Muscle layer of colon (tissue), 2 donors: Measurements from ENCODE around the gene GAB3.

Experiments used
- H3K27ac ChIP-seq: one replicate; pipeline ENCODE4 v1.7.0; 2013; ENCODE audit warnings: low read depth, mild to moderate bottlenecking, low read length, moderate library complexity
- H3K27me3 ChIP-seq, 2 donors: one replicate each; pipeline ENCODE4 v1.7.0; 2013; ENCODE audit warnings: low read length in 2 of 2, mild to moderate bottlenecking in 2 of 2; ENCODE audit not compliant: insufficient read depth in 2 of 2, control insufficient read depth in 1 of 2
- H3K36me3 ChIP-seq: one replicate; pipeline ENCODE4 v1.7.0; 2013; ENCODE audit warnings: mild to moderate bottlenecking, low read length; ENCODE audit not compliant: insufficient read depth
- H3K4me1 ChIP-seq: one replicate; pipeline ENCODE4 v1.7.0; 2013; ENCODE audit warnings: mild to moderate bottlenecking, low read length; ENCODE audit not compliant: insufficient read depth
- H3K4me3 ChIP-seq, 2 donors: one replicate each; pipeline ENCODE4 v1.7.0; 2013; ENCODE audit warnings: low read length in 2 of 2, low read depth in 1 of 2, mild to moderate bottlenecking in 1 of 2, moderate library complexity in 1 of 2
- H3K9ac ChIP-seq: one replicate; pipeline ENCODE4 v1.7.0; 2013; ENCODE audit warnings: low read length
- H3K9me3 ChIP-seq: one replicate; pipeline ENCODE4 v1.7.0; 2013; ENCODE audit warnings: mild to moderate bottlenecking, low read length
- donor health status: abdominal sarcoma.
- donor health status: Adenocarcinoma of cecum.

Gene GAB3

GRCh38 chrX:154750301-154751202, at the start of gene GAB3:
Gene GAB3 (minus strand): TSS chrX:154751077. CDS start chrX:154751025, 52 bp downstream.
- H3K4me1 ChIP-seq: no peaks in the 10 kb centered on the region
- peak within 1 kb of the TSS; percentile 34 to 38 for H3K4me3 ChIP-seq
- H3K9me3 ChIP-seq: no peaks in the 10 kb centered on the region
- H3K27me3 ChIP-seq: no peaks in the 10 kb centered on the region
- no peak within 1 kb of the TSS for H3K27ac ChIP-seq
- no peaks in the 10 kb centered on the region for H3K36me3 ChIP-seq
- no peak within 1 kb of the TSS for H3K9ac ChIP-seq

DNA sequence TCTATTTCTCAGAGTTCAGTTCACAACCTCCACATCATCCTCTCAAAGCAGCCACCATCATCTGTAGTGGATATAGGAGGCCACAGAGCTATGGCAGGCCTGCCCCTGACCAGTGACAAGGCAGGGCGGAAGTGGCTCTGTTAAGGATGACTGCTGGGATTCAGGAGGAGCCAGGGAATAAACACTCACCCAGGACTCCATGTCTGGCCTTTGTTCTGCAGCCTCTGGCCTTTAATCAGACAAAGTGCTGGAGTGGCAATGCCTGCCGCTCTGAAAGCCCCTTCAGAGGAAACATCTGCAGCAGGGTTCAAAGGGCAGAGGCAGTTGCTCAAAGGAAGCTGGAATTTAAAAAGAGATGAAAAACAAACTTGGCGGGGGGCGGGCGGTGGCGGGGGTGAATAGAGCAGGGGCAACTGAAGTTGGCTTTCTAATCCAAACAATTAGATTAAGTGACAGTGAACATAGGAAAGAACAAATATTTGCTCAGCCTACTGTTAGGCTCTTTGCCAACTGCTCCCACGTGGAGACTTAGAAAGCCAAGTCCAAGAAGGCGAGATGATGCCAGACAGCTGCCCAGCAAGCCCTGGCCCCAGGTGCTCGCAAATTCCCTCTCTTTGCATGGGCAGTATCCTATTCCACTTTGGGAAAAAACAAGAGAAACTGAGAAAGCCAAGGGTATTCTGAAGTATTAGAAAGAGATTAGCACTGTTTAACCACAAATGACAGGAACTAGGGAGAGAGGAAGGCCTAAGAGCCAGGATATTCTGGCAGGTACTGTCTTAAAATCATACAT, 48.9 kb upstream of the GAB3 start:
- H3K27ac ChIP-seq: no peak overlapping the region

DNA sequence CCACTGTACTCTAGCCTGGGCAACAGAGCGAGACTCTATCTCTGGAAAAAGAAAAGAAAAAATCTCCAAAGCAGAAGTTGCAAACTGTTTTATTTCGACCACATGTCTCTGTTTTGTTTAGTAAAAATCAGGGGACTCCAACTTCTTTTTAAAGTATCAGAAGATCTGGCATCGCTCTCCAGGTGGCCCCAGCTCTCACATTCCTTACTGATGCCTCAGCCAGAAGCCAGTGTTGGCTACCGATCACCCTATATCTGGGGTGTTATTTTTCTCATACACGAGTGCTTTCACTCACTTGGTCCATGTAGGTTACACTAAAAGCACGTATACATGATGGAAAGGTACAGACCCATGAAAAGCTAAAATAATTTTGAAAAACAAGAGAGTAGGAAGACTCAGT, 46.1 kb upstream of the GAB3 start:
- Histone ChIP-seq H3K4me3 (no peak overlapping the region), H3K4me1 (peaks cover 17% of the 10 kb centered on the region), H3K9ac (no peak overlapping the region), H3K36me3 (no peaks in the 10 kb centered on the region), H3K27me3 (no peaks in the 10 kb centered on the region), H3K27ac (no peak overlapping the region), H3K9me3 (no peaks in the 10 kb centered on the region)

More for the DNA sequence above, 48.9 kb upstream of the GAB3 start:
- no peak overlapping the region for H3K4me3 ChIP-seq
- H3K27me3 ChIP-seq: no peaks in the 10 kb centered on the region
- no peak overlapping the region for H3K9ac ChIP-seq
- peaks cover 25% of the 10 kb centered on the region for H3K4me1 ChIP-seq
- H3K9me3 ChIP-seq: no peaks in the 10 kb centered on the region
- no peaks in the 10 kb centered on the region for H3K36me3 ChIP-seq

DNA sequence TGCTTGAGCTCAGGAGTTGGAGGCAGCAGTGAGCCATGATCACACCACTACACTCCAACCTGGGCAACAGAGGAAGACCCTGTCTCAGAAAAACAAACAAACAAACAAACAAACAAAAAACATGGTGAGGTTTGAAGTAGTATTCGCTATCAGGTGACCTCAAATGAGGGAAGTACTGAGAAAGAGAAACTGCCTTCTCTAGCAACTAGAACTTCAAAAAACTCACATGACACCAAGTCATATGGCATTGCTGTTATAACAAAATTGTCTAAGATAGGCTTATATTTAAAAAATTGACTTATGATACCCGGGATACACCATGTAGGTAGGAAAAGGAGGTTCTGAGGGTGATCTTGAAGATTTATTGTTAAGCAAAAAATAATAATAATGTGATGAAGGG, 44.1 kb upstream of the GAB3 start:
- H3K27ac ChIP-seq: no peak overlapping the region

GRCh38 chrX:154793084-154793795, 42.4 kb upstream of the GAB3 start:
- Histone ChIP-seq H3K9ac (no peak overlapping the region), H3K27me3 (no peaks in the 10 kb centered on the region), H3K4me1 (no peaks in the 10 kb centered on the region), H3K4me3 (no peak overlapping the region), H3K27ac (no peak overlapping the region), H3K9me3 (no peaks in the 10 kb centered on the region), H3K36me3 (no peaks in the 10 kb centered on the region)

More for the DNA sequence above, 44.1 kb upstream of the GAB3 start:
- no peaks in the 10 kb centered on the region for H3K9me3 ChIP-seq
- no peak overlapping the region for H3K4me3 ChIP-seq
- H3K4me1 ChIP-seq: peaks cover 10% of the 10 kb centered on the region
- H3K36me3 ChIP-seq: no peaks in the 10 kb centered on the region
- no peaks in the 10 kb centered on the region for H3K27me3 ChIP-seq
- H3K9ac ChIP-seq: no peak overlapping the region

DNA sequence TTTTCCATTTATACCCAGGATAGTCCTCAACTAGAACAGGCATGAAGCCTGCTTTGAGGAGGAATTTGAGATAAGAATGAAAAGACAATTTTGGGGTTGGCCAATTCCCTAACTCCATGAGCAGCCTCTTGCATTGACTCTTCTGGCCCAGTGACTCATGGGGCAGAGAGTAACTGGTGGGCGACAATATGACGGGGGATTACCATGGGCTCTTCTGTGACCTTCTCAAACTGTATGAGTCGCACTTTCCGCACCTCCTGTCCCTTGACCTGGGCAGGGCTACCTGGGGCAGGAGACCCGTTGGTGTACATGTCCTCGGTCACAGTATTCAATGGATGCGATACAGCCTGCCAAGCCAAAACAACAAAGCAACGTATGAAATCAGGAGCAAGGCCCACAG, 41.1 kb upstream of the GAB3 start:
- H3K4me1 ChIP-seq: no peaks in the 10 kb centered on the region
- no peaks in the 10 kb centered on the region for H3K27me3 ChIP-seq
- no peak overlapping the region for H3K27ac ChIP-seq
- H3K9ac ChIP-seq: no peak overlapping the region
- H3K36me3 ChIP-seq: no peaks in the 10 kb centered on the region
- H3K4me3 ChIP-seq: no peak overlapping the region
- H3K9me3 ChIP-seq: no peaks in the 10 kb centered on the region

- Histone ChIP-seq H3K9me3 (no peaks in the 10 kb centered on the region), H3K4me1 (no peaks in the 10 kb centered on the region), H3K27me3 (no peaks in the 10 kb centered on the region), H3K4me3 (no peak overlapping the region), H3K27ac (no peak overlapping the region), H3K9ac (no peak overlapping the region), H3K36me3 (no peaks in the 10 kb centered on the region)
Observed at GRCh38 chrX:154791467-154791866, 40.6 kb upstream of the GAB3 start.

DNA sequence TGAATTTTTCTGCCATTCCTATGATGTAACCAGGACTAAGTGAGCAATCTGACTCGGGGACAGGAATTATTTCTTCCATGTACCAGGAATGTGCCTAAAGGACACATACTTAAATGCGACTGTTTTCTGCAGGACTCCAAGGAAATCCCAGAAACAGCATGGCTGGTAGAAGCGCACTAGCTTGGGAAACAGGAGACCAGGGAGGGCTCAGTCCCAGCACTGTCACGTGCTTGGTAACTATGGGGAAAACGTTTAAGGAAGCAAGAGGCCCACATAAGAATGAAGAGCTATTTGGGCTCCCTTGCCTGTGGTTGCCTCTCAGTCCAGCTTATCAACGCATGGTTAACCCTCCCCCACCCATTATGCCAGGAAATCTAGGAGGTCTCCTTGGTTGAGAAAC, 34.8 kb upstream of the GAB3 start:
- H3K9ac ChIP-seq: no peak overlapping the region

GRCh38 chrX:154784149-154784995, 33.5 kb upstream of the GAB3 start:
- Histone ChIP-seq H3K27me3 (no peaks in the 10 kb centered on the region), H3K9ac (no peak overlapping the region), H3K9me3 (no peaks in the 10 kb centered on the region), H3K27ac (no peak overlapping the region), H3K4me1 (no peaks in the 10 kb centered on the region), H3K4me3 (no peak overlapping the region), H3K36me3 (no peaks in the 10 kb centered on the region)

More for the DNA sequence above, 34.8 kb upstream of the GAB3 start:
- H3K36me3 ChIP-seq: no peaks in the 10 kb centered on the region
- no peaks in the 10 kb centered on the region for H3K27me3 ChIP-seq
- no peaks in the 10 kb centered on the region for H3K4me1 ChIP-seq
- no peak overlapping the region for H3K27ac ChIP-seq
- no peak overlapping the region for H3K4me3 ChIP-seq
- no peaks in the 10 kb centered on the region for H3K9me3 ChIP-seq

GRCh38 chrX:154780968-154781367, 30.1 kb upstream of the GAB3 start:
- Histone ChIP-seq H3K27ac (no peak overlapping the region), H3K4me1 (no peaks in the 10 kb centered on the region), H3K9me3 (no peaks in the 10 kb centered on the region), H3K27me3 (no peaks in the 10 kb centered on the region), H3K9ac (no peak overlapping the region), H3K4me3 (no peak overlapping the region), H3K36me3 (peaks cover 3% of the 10 kb centered on the region)
